Upper lobe of left lung (tissue), 4 donors: Measurements from ENCODE around the gene MAGEB6B.

Source experiments
- CTCF ChIP-seq, 6 experiments: fragments of 450-650 bp in 4 of 6; fragments of 200-600 bp in 2 of 6; sonication (generic) in 2 of 6; IDR thresholded peaks; one replicate each; pipeline ENCODE4 v1.5.1; 2016 to 2019; ENCODE audit warnings: antibody characterized with exemption in 6 of 6
- EP300 ChIP-seq, 4 donors: sonication (generic); formaldehyde crosslinking; IDR thresholded peaks; one replicate each; pipeline ENCODE4 v1.5.1; 2017; ENCODE audit warnings: antibody characterized with exemption in 4 of 4, control low read depth in 2 of 4

GRCh38 chrX:26160301-26160700 lies at the start of gene MAGEB6B:
- TF ChIP-seq CTCF (IDR thresholded peaks at IDR 0.05) (no peak), EP300 (IDR thresholded peaks at IDR 0.05) (no peak)
